ENCODE measurements around the gene F8.
"Not testable (repeated sequence)": the region's sequence is repeated elsewhere in the genome, so short reads cannot be mapped to it uniquely, and the experiment has no call there.

Gene F8

GRCh38 chrX:155031657-155032056 lies 9.1 kb upstream of the F8 start:
- no peak for DNase-seq (ENCODE audit: low read depth)

DNA sequence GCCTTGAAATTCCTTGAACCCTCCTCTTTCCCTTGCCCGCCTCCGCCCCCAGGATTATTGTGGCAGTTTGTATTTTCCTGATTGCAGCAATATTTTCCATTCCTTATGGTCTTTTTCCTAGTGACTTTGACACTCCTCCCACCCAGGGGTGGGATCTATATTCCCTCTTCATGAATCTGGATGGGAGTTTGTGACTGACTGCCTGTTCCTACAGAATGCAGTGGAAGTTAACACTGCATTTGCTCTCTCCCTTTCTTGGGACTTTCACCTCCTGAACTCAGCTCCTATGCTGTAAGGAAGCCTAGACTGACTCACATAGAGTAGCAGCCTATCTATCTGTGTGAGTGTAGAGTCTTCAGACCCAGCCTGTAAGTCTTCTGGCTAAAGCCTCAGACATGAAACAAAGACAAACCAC lies 6.4 kb upstream of the F8 start:
- DNase-seq (ENCODE audit: low read depth): no peak

DNA sequence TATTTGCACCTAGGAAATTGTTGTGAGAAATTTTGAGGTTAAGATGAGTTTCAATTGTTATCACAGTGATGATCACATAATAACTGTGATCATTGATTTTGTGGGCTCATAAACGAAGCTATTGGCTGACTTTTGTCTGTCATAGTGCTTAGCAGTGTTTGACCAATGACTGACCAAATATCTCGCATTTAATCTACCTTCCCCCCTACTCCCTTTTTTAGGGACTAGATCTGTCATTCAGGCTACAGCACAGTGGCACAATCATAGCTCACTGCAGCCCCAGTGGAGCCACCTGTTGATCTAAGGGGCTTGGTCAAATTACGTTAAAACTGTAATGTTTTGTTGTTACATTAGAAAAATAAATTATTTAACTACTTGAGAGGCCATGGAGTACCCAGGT lies 5.6 kb upstream of the F8 start:
- no peak for DNase-seq (ENCODE audit: low read depth)

GRCh38 chrX:155027509-155028066 lies 5.1 kb upstream of the F8 start:
- DNase-seq (ENCODE audit: low read depth): no peak

DNA sequence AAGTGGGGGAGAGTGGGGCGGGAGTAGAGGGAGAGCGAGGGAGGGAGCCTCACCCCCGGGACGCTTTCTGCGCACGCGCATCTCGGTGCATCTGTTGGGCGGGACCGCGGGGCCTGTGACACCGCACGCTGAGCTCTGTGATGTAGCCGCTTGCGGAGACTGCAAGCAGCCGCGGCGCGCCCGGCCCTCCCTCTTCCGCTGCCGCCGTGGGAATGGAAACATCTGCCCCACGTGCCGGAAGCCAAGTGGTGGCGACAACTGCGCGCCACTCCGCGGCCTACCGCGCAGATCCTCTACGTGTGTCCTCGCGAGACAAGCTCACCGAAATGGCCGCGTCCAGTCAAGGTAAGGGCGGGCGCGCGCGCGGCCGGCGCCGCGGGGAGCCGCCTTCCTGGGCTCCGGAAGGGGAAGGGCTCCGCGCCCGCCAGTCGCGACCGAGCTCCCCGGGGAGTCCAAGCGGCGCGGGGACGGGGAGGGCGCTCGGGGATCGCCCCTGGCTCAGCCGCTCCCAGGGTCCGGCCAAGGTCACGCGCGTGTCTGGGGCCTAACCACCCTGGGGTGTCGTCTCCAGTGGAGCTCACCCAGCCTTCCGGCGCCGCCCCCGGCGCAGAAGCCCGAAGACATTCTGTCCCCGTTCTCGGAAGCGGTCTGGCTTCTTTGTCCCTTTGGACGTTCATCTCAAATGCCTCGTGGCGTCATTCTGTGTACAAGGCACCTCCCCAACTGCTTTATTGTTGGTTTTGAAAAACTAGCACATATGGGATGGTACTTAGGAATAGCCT lies 4.4 kb upstream of the F8 start, which contains the start of gene FUNDC2:
Gene FUNDC2 (plus strand): TSS at position 118 of the 782 bp plus-strand sequence. CDS start 95 bp downstream, at position 213.
- DNase-seq (ENCODE audit: low read depth): peak; percentile 90

- no peak for DNase-seq (ENCODE audit: low read depth)
Measured at GRCh38 chrX:155026420-155026726, 3.9 kb upstream of the F8 start.

DNA sequence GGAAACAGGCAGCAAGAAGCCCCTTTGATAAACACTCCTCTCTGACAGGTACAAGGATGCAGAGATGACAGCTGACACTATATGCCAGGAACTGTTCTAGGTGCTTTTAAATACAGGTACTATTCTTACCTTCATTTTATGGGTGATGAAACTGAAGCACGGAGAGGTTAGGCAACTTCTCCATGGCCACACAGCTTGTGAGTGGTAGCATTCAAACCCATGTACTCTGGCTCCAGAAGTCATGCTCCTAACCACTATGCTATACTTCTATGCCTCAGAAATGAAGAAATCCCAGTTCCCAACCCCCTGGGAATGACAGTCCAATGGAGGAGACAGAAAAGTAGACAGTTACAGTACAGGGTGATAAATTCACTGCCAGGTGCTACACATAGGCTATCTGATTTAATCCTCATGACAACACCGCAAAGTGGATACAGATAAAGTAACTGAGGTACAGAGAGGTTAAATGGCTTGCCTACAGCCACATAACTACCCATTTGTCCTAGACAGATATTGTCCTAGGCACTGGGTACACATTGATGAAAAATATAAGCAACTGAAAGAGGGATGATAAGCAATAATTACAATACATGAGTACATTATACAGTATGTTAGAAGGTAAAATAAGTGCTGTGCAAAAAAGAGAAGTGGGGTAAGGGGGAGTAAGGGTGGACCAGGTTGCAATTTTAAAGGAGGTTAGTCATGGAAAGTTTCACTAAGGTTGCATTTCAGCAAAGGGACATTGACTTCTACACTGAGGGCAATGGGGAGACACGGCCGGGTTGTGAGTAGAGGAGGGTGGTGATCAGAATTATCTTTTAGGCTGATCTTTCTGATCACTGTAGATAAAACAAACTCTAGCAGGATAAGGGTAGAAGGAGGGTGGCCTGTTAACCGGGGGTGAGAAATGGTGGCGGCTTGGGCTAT lies 1.6 kb upstream of the F8 start:
- DNase-seq (ENCODE audit: low read depth): no peak

GRCh38 chrX:155020591-155020990 lies 1.9 kb downstream of the F8 start:
- no peak for DNase-seq (ENCODE audit: low read depth)

GRCh38 chrX:155009994-155010472 lies 12.5 kb downstream of the F8 start:
- no peak for DNase-seq (ENCODE audit: low read depth)

GRCh38 chrX:155008578-155008977 lies 13.9 kb downstream of the F8 start:
- DNase-seq (ENCODE audit: low read depth): not testable (repeated sequence)

- not testable (repeated sequence) for DNase-seq (ENCODE audit: low read depth)
Measured at GRCh38 chrX:155006913-155007671, 15.4 kb downstream of the F8 start.

- not testable (repeated sequence) for DNase-seq (ENCODE audit: low read depth)
Measured at GRCh38 chrX:155006379-155006778, 16.1 kb downstream of the F8 start.

DNA sequence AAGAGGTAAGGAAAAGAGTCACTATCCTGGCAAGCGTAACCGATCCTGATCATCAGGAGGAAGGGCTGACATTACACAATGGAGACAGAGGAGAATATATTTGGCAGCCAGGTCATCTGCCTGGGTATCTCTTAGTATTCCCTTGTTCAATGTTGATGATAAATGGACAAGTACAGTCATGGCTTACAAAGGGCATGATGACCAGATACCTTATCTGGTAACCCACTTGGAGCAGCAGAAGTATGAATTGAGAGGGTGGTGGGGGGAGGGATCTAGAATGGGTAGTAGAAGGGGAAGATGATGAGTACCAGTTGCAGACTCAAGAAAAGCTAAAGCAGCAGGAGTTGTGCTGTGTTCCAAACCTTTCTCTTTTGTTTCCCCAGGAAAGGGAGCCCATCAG lies 17.3 kb downstream of the F8 start:
- DNase-seq (ENCODE audit: low read depth): no peak

- DNase-seq (ENCODE audit: low read depth): no peak
Measured at GRCh38 chrX:155001873-155002272, 20.6 kb downstream of the F8 start.

- no peak for DNase-seq (ENCODE audit: low read depth)
Measured at GRCh38 chrX:155000841-155001240, 21.7 kb downstream of the F8 start.

DNA sequence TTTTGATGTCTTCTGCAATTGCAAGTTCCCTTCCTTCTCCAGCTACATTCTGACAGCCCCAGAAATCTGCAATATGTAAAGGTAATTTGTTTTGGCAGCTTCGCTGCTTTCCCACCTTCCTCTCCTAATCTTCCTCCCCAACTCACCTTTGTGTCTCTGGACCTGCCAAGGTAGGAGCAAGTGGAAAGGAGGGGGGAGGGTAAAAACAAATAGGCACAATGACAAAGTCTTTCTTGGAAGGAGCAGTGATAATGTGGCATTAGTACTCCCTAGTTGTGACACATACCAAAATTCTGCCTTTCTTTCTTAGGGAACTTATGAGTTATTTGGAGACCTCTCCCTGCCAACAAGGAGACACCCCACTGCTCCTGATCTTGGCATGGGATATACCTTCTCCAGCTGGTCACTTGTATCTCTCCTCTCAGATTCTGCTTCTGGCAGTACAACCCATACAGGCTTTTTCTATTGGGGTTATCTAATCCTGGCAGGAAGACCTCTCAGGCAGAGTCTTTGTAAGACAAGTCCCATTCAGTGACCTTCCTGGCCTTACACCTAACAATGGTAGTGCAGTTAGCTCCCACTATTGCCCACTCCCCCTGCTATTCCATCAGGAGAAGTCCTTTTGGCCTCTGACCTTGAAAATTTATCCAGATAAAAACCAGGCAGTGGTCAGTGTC lies 24.2 kb downstream of the F8 start:
- no peak for DNase-seq (ENCODE audit: low read depth)

DNA sequence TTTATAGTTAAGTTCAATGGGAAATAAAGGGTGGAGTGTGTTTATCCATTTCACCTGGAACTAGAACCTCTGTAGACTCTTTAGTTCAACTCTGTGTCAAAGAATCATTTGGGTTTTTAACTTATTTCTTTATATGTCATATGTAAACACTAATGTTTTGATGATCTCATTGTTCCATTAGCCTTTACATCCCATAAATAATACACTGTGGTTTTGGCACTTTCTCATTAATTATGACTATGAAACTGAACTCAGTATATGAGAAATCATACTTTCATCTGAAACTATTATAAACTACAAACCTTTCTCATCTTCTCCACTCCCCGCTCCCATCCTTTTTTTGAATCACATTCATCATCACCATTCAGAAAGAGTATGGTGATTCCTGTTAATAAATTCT lies 31.0 kb downstream of the F8 start:
- DNase-seq (ENCODE audit: low read depth): no peak

DNA sequence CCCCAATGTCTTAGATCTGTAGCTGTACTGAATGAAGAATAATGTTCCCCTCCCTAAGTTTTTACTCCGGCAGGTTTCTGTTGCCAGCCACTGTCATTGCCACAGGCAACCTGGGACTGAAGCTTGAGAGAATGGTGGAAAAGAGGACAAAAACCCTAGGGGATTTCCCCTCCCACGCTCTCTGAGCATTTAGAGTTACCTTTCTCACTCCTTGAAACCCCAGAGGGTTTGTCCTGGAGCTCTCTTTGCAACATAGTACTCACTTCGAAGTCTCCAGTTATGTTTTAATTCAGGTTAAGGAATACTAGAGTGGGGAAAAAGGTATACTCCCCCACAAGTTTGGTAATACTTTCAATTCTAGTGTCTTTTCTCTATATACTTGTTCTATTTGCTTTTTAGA lies 31.5 kb downstream of the F8 start:
- no peak for DNase-seq (ENCODE audit: low read depth)

DNA sequence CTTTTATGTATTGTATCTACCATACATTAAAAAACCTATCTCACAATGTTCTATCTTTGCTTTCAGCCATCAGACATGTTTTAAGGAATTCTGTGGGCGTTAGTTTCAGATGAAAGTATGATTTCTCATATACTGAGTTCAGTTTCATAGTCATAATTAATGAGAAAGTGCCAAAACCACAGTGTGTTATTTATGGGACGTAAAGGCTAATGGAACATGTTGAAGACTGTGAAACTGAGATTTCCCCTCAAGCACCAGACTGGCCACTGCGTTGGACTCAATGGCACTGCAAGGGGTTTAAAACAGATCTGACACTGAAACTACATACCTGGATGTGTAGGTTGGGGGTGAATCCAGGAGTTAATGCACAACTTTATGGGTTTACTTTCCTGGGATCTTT lies 32.0 kb downstream of the F8 start:
- no peak for DNase-seq (ENCODE audit: low read depth)

DNA sequence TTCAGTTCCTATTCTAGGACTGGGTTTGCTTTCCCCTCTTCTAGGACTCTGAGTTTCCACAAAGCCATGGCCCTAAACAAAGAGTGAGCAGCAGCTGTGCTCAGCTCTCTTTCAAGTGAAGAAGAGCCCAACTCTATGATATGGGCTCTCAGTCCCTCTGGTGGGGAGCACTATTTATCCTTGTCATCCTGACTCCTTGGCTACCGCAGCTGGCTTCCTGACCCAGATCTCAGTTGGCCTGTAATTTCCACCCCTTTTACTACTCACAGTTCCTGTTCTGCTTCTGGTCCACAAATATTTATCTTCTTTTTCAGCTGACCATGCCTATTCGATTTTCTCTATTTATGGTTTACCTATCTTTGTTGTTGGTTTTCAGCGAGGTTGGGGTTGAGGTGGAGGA lies 33.8 kb downstream of the F8 start:
- no peak for DNase-seq (ENCODE audit: low read depth)

DNA sequence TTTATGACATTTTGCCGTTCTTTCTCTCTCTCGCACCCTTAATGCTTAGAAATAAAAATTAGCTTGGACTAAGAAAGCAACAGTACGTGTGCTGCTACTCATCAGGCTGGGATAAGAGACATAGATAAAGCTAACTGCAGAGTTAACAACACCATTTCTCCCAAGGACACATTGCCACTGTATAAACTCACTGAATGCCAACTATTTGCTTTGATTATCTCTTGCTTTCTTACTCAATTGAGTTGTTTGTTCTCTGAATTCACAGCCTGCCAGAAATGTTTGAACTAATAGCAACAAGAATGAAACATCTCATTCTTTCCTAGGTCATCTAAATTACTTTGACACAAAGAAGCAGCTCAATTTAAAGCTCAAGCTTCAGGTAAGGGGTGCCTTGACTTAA lies 34.6 kb downstream of the F8 start:
- no peak for DNase-seq (ENCODE audit: low read depth)

Data from T follicular helper cell (primary cell).